Measurements from ENCODE around the gene SHTN1.

DNA sequence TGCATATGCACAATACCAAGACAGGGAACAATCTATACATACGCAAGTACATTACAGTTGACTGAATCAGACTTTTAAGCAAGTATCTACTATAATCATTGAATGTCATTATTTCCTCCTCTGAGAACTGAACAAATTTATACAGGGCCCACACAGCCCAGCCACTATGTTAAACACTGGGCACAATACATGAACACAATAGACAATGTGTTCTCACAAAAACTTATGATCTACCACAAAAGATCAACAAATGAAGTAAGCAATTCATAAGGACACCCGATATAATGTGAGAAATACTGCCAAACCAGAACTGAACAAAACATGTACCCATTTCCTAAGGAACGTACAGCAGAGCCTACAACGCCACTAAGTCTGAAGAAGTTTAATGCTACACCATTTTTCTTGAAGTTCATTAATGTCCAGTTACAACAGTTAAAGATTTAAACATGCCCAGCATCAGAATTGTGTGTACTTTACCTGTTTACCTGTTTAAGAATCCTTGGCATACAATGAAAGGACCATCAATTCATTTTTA is 31.5 kb downstream of the SHTN1 start:
- TF ChIP-seq, protein P1, sequence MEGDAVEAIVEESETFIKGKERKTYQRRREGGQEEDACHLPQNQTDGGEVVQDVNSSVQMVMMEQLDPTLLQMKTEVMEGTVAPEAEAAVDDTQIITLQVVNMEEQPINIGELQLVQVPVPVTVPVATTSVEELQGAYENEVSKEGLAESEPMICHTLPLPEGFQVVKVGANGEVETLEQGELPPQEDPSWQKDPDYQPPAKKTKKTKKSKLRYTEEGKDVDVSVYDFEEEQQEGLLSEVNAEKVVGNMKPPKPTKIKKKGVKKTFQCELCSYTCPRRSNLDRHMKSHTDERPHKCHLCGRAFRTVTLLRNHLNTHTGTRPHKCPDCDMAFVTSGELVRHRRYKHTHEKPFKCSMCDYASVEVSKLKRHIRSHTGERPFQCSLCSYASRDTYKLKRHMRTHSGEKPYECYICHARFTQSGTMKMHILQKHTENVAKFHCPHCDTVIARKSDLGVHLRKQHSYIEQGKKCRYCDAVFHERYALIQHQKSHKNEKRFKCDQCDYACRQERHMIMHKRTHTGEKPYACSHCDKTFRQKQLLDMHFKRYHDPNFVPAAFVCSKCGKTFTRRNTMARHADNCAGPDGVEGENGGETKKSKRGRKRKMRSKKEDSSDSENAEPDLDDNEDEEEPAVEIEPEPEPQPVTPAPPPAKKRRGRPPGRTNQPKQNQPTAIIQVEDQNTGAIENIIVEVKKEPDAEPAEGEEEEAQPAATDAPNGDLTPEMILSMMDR (conservative IDR thresholded peaks at IDR 0.05; ENCODE audit: low read depth, low read length), result no peak
- TF ChIP-seq EZH2 (IDR thresholded peaks at IDR 0.05; ENCODE audit: borderline replicate concordance, low read depth, low read length, poor library complexity, severe bottlenecking), result no peak
